MM.1S (cell line): Measurements from ENCODE around the gene LPAR6.

Experiments
- DNase-seq: peaks from one replicate; pipeline ENCODE4 v3.0.0-alpha.2; 2015
- H2AFZ ChIP-seq: fragments of 300-600 bp; sonication (generic); 2 replicates; pipeline ENCODE4 v1.6.0; 2016; ENCODE audit warnings: antibody characterized with exemption, low read length
- H3F3A ChIP-seq: fragments of 300-600 bp; sonication (generic); 2 replicates; pipeline ENCODE4 v1.6.1; 2016; ENCODE audit warnings: mild to moderate bottlenecking, antibody characterized with exemption, low read length, moderate library complexity, mixed read lengths; ENCODE audit not compliant: insufficient read depth
- H3K27ac ChIP-seq: fragments of 300-600 bp; sonication (generic); 2 replicates; pipeline ENCODE4 v1.5.1; 2016; ENCODE audit warnings: mild to moderate bottlenecking, low read length
- H3K27me3 ChIP-seq: fragments of 300-600 bp; sonication (generic); replicated peaks from 2 replicates; pipeline ENCODE4 v1.6.0; 2016; ENCODE audit warnings: low read length; ENCODE audit not compliant: insufficient read depth
- H3K36me3 ChIP-seq: fragments of 300-600 bp; sonication (generic); replicated peaks from 2 replicates; pipeline ENCODE4 v1.6.1; 2016; ENCODE audit warnings: mild to moderate bottlenecking, low read length, mixed read lengths; ENCODE audit not compliant: insufficient read depth
- H3K4me1 ChIP-seq: fragments of 300-600 bp; sonication (generic); 2 replicates; pipeline ENCODE4 v1.6.1; 2016; ENCODE audit warnings: low read length, mixed read lengths
- H3K4me2 ChIP-seq: fragments of 300-600 bp; sonication (generic); 2 replicates; pipeline ENCODE4 v1.6.0; 2016; ENCODE audit warnings: low read depth, low read length
- H3K4me3 ChIP-seq: fragments of 300-600 bp; sonication (generic); 2 replicates; pipeline ENCODE4 v1.5.1; 2016; ENCODE audit warnings: low read length, mixed read lengths
- H3K79me2 ChIP-seq: fragments of 300-600 bp; sonication (generic); 2 replicates; pipeline ENCODE4 v1.6.1; 2016; ENCODE audit warnings: mixed run types, low read length, mixed read lengths
- H3K9ac ChIP-seq: fragments of 300-600 bp; sonication (generic); 2 replicates; pipeline ENCODE4 v1.6.1; 2016; ENCODE audit warnings: low read length, mixed read lengths
- H3K9me2 ChIP-seq: fragments of 300-600 bp; sonication (generic); replicated peaks from 2 replicates; pipeline ENCODE4 v1.6.1; 2016; ENCODE audit warnings: mild to moderate bottlenecking, low read length, mixed read lengths; ENCODE audit not compliant: insufficient read depth
- H3K9me3 ChIP-seq: fragments of 300-600 bp; sonication (generic); replicated peaks from 2 replicates; pipeline ENCODE4 v1.6.1; 2016; ENCODE audit warnings: mild to moderate bottlenecking, low read length, mixed read lengths; ENCODE audit not compliant: insufficient read depth
- H4K20me1 ChIP-seq: fragments of 300-600 bp; sonication (generic); 2 replicates; pipeline ENCODE4 v1.6.1; 2016; ENCODE audit warnings: mild to moderate bottlenecking, low read length, moderate library complexity, mixed read lengths; ENCODE audit not compliant: insufficient read depth
- EZH2 ChIP-seq: fragments of 300-600 bp; sonication (generic); optimal IDR thresholded peaks from 2 replicates; pipeline ENCODE3; 2017; ENCODE audit warnings: low read depth, mild to moderate bottlenecking, antibody characterized with exemption, low read length, mixed read lengths
- EZH2phosphoT487 ChIP-seq: fragments of 300-600 bp; sonication (generic); IDR thresholded peaks from 2 replicates; pipeline ENCODE4 v1.6.1; 2018; ENCODE audit warnings: antibody characterized with exemption, low read length
- TF ChIP-seq, protein P1 (sequence below): fragments of 300-600 bp; sonication (generic); IDR thresholded peaks from 2 replicates; pipeline ENCODE4 v1.5.1; 2016; ENCODE audit warnings: antibody characterized with exemption, low read length, mixed read lengths

LPAR6 gene

DNA sequence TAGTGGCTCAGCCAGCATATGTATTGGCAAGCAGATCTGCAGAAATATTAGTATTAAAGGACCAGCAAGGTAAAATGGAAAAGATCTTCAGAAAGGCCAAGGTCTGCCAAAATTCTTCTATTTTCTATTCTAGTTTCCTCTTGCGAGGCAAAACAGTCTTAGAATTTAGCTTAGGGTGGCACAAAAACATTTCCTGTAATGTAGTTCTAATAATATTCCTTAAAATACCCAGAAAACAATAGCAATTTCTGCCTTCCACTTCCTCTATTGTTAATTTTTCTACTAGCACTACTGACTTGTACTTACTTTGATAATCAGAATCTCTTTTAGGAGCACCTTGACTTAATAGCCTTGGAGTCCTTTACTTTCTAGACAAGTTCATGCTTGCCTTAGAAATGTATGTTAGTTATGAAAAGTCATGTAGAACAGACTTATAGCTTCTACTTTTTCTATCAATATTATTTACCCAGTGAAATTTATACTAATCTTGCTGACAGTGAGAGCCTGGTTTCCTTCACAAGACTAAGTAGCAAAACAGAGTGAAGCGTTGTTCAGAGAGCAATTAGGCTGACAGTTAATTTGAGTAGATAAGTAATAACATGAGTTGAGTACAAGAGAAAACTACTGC is 23.9 kb upstream of the LPAR6 start:
- no peaks in the 10 kb centered on the region for H3F3A ChIP-seq
- H3K4me1 ChIP-seq: no peaks in the 10 kb centered on the region
- TF ChIP-seq EZH2: no peak
- TF ChIP-seq EZH2phosphoT487: no peak
- TF ChIP-seq, protein P1, sequence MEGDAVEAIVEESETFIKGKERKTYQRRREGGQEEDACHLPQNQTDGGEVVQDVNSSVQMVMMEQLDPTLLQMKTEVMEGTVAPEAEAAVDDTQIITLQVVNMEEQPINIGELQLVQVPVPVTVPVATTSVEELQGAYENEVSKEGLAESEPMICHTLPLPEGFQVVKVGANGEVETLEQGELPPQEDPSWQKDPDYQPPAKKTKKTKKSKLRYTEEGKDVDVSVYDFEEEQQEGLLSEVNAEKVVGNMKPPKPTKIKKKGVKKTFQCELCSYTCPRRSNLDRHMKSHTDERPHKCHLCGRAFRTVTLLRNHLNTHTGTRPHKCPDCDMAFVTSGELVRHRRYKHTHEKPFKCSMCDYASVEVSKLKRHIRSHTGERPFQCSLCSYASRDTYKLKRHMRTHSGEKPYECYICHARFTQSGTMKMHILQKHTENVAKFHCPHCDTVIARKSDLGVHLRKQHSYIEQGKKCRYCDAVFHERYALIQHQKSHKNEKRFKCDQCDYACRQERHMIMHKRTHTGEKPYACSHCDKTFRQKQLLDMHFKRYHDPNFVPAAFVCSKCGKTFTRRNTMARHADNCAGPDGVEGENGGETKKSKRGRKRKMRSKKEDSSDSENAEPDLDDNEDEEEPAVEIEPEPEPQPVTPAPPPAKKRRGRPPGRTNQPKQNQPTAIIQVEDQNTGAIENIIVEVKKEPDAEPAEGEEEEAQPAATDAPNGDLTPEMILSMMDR: no peak
- DNase-seq: no peak
- no peaks in the 10 kb centered on the region for H3K9me3 ChIP-seq
- no peaks in the 10 kb centered on the region for H4K20me1 ChIP-seq
- H3K4me3 ChIP-seq: no peak overlapping the region
- no peak overlapping the region for H2AFZ ChIP-seq
- no peaks in the 10 kb centered on the region for H3K36me3 ChIP-seq
- no peaks in the 10 kb centered on the region for H3K9me2 ChIP-seq
- H3K4me2 ChIP-seq: no peak overlapping the region
- H3K9ac ChIP-seq: no peak overlapping the region
- H3K27ac ChIP-seq: no peak overlapping the region
- no peaks in the 10 kb centered on the region for H3K79me2 ChIP-seq
- H3K27me3 ChIP-seq: no peaks in the 10 kb centered on the region

DNA sequence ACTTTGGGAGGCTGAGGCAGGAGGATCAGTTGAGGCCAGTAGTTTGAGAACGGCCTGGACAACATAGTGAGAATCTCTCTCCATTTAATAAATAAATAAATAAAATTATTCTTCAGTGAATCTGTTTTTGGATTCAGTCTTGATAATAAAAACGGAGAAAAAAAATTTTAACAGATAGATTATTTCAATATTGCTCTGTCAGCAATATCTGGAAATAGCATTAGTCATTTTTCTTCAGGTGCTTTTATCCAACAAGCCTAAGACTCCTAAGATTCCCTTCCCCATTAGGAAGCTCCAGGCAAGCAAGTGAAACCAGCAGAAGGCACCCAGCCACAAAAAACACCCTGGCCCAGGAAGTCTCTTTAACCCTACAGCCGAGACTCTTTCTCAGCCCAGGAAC is 21.3 kb upstream of the LPAR6 start:
- no peak overlapping the region for H3K4me2 ChIP-seq

DNA sequence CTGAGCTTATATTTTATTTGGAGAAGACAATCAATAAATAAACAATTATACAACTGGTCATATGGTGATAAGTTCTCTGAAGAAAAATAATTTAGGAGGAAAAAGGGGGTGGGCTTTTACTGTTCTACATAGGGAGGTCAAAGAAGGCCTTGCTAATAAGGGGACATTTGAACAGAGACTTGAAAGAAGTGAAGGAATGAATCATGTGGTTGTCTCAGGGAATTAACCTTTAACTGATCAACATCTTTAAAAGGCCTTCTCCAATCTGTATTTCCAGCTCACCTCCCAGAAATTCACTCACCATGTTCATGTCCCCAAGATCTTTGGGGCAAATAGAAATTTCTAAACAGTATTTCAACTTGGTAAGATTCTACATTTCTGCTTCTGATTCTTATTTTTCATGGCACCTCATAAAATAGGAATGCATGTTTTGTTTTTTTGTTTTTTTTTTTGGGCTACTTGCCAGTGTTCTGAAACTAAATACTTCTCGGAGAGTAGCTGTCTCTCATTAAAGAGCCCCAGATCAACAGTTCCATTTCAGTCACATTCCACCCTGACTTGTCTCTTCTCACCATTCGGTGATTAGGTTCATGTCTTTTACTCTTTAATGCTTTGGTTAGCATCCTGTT is 19.2 kb upstream of the LPAR6 start:
- Histone ChIP-seq H3K79me2 (no peaks in the 10 kb centered on the region), H3K27ac (no peak overlapping the region), H3K9ac (no peak overlapping the region), H3K9me3 (no peaks in the 10 kb centered on the region), H3K27me3 (no peaks in the 10 kb centered on the region), H2AFZ (no peak overlapping the region), H3K4me3 (no peak overlapping the region), H3F3A (no peaks in the 10 kb centered on the region), H3K4me2 (no peak overlapping the region), H3K9me2 (no peaks in the 10 kb centered on the region), H4K20me1 (no peaks in the 10 kb centered on the region), H3K36me3 (no peaks in the 10 kb centered on the region), H3K4me1 (no peaks in the 10 kb centered on the region)
- no peak for DNase-seq
- TF ChIP-seq, protein P1: no peak
- TF ChIP-seq EZH2phosphoT487: no peak
- no peak for TF ChIP-seq EZH2

More for the DNA sequence above, 21.3 kb upstream of the LPAR6 start:
- Histone ChIP-seq H3K27ac (no peak overlapping the region), H3K4me1 (no peaks in the 10 kb centered on the region), H3K36me3 (no peaks in the 10 kb centered on the region), H4K20me1 (no peaks in the 10 kb centered on the region), H3K27me3 (no peaks in the 10 kb centered on the region), H3K9me3 (no peaks in the 10 kb centered on the region), H3K4me3 (no peak overlapping the region), H2AFZ (no peak overlapping the region), H3K9ac (no peak overlapping the region), H3K9me2 (no peaks in the 10 kb centered on the region), H3K79me2 (no peaks in the 10 kb centered on the region), H3F3A (no peaks in the 10 kb centered on the region)
- TF ChIP-seq EZH2phosphoT487 (no peak), EZH2 (no peak)
- TF ChIP-seq, protein P1: no peak
- DNase-seq: no peak
